Stomach (tissue), 4 donors: ENCODE results near the gene CD320.

Source experiments
- CTCF ChIP-seq, 7 experiments: fragments of 450-650 bp in 4 of 7; fragments of 200-600 bp in 3 of 7; sonication (generic) in 3 of 7; IDR thresholded peaks; one replicate each; pipeline ENCODE4 v1.5.1; 2016 to 2019; ENCODE audit warnings: antibody characterized with exemption in 7 of 7, control low read depth in 2 of 7, mild to moderate bottlenecking in 1 of 7
- EP300 ChIP-seq: sonication (generic); formaldehyde crosslinking; IDR thresholded peaks from one replicate; pipeline ENCODE4 v1.6.1; 2017; ENCODE audit warnings: antibody characterized with exemption

- TF ChIP-seq CTCF (IDR thresholded peaks at IDR 0.05): no peak
- no peak for TF ChIP-seq EP300
Observed at GRCh38 chr19:8331263-8331845, 23.2 kb upstream of the CD320 start.
